ENCODE results near the gene PTPRT.

DNA sequence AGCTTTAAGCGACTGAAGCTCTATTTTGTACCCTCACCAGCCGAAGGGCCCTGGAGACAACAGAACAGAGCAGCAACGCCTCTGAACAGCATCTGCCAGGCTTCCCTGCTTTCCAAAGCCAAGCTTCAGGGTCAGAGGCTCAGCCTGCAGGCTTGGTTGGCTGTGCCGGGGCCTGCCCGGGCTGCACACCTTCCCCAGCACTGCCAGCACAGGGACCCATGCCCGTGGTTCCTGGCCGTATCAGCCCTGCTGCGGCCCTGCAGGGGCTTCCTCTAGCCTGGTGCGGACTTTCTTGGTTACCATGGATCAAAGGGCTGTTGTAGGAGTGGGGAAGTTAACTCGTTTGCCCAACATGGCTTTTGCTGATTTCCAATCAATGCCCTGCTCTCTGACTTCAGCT is 830.1 kb downstream of the PTPRT start:
- no peak for TF ChIP-seq POLR2AphosphoS5 (IDR thresholded peaks at IDR 0.05; ENCODE audit: low read depth, low read length)
- TF ChIP-seq, protein P1, sequence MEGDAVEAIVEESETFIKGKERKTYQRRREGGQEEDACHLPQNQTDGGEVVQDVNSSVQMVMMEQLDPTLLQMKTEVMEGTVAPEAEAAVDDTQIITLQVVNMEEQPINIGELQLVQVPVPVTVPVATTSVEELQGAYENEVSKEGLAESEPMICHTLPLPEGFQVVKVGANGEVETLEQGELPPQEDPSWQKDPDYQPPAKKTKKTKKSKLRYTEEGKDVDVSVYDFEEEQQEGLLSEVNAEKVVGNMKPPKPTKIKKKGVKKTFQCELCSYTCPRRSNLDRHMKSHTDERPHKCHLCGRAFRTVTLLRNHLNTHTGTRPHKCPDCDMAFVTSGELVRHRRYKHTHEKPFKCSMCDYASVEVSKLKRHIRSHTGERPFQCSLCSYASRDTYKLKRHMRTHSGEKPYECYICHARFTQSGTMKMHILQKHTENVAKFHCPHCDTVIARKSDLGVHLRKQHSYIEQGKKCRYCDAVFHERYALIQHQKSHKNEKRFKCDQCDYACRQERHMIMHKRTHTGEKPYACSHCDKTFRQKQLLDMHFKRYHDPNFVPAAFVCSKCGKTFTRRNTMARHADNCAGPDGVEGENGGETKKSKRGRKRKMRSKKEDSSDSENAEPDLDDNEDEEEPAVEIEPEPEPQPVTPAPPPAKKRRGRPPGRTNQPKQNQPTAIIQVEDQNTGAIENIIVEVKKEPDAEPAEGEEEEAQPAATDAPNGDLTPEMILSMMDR (IDR thresholded peaks at IDR 0.05), result no peak
- TF ChIP-seq, protein P2, sequence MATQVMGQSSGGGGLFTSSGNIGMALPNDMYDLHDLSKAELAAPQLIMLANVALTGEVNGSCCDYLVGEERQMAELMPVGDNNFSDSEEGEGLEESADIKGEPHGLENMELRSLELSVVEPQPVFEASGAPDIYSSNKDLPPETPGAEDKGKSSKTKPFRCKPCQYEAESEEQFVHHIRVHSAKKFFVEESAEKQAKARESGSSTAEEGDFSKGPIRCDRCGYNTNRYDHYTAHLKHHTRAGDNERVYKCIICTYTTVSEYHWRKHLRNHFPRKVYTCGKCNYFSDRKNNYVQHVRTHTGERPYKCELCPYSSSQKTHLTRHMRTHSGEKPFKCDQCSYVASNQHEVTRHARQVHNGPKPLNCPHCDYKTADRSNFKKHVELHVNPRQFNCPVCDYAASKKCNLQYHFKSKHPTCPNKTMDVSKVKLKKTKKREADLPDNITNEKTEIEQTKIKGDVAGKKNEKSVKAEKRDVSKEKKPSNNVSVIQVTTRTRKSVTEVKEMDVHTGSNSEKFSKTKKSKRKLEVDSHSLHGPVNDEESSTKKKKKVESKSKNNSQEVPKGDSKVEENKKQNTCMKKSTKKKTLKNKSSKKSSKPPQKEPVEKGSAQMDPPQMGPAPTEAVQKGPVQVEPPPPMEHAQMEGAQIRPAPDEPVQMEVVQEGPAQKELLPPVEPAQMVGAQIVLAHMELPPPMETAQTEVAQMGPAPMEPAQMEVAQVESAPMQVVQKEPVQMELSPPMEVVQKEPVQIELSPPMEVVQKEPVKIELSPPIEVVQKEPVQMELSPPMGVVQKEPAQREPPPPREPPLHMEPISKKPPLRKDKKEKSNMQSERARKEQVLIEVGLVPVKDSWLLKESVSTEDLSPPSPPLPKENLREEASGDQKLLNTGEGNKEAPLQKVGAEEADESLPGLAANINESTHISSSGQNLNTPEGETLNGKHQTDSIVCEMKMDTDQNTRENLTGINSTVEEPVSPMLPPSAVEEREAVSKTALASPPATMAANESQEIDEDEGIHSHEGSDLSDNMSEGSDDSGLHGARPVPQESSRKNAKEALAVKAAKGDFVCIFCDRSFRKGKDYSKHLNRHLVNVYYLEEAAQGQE (IDR thresholded peaks at IDR 0.05; ENCODE audit: insufficient read depth in 1 of 2, low read depth in 2 of 2, low read length in 1 of 2), result no peak
- no peak for TF ChIP-seq SIN3A (IDR thresholded peaks at IDR 0.05; ENCODE audit: borderline replicate concordance, insufficient read depth, low read depth, low read length)
- TF ChIP-seq TCF7L2 (IDR thresholded peaks at IDR 0.05; ENCODE audit: low read depth, low read length), result no peak

All from Panc1 (cell line).